Measurements from ENCODE around the gene HOXC6.

HOXC6 gene

GRCh38 chr12:54016478-54016964, 11.7 kb upstream of the HOXC6 start:
- DNase-seq, result peak; percentile 67

GRCh38 chr12:54017027-54017788, 11.0 kb upstream of the HOXC6 start:
- DNase-seq, result peak; percentile 69

- DNase-seq, result peak; percentile 94
These were observed 10.3 kb upstream of the HOXC6 start for GRCh38 chr12:54017878-54018467.

GRCh38 chr12:54018468-54018984, 9.7 kb upstream of the HOXC6 start:
- no peak for DNase-seq

GRCh38 chr12:54019091-54019811, 9.0 kb upstream of the HOXC6 start:
- DNase-seq, result no peak

- DNase-seq, result no peak
These were observed 8.2 kb upstream of the HOXC6 start for GRCh38 chr12:54019924-54020590.

GRCh38 chr12:54020591-54021405, 7.4 kb upstream of the HOXC6 start:
- no peak for DNase-seq

GRCh38 chr12:54021432-54022013, 6.7 kb upstream of the HOXC6 start:
- DNase-seq, result no peak

- DNase-seq, result no peak
These were observed 5.0 kb upstream of the HOXC6 start for GRCh38 chr12:54022960-54023884.

GRCh38 chr12:54024127-54024526, 4.1 kb upstream of the HOXC6 start:
- DNase-seq, result no peak

GRCh38 chr12:54024581-54025305, 3.5 kb upstream of the HOXC6 start:
- no peak for DNase-seq

- no peak for DNase-seq
These were observed 2.5 kb upstream of the HOXC6 start for GRCh38 chr12:54025499-54026405.

GRCh38 chr12:54026640-54027441, 1.4 kb upstream of the HOXC6 start:
- DNase-seq, result no peak

GRCh38 chr12:54027442-54027786, 826 bp upstream of the HOXC6 start:
- DNase-seq, result no peak

- no peak for DNase-seq
These were observed 1.5 kb downstream of the HOXC6 start for GRCh38 chr12:54029529-54030441.

- DNase-seq, result no peak
These were observed 2.2 kb downstream of the HOXC6 start for GRCh38 chr12:54030442-54030801.

GRCh38 chr12:54030889-54031471, 2.7 kb downstream of the HOXC6 start:
- no peak for DNase-seq

Data from NCI-H446 treated with DMSO at 0.1 percent for 48 hours (cell line).